Gastroesophageal sphincter (tissue), 3 donors: ENCODE measurements around the gene ZNF496.

ENCODE experiments used
- CTCF ChIP-seq, 4 experiments: fragments of 200-600 bp in 2 of 4; fragments of 450-650 bp in 2 of 4; sonication (generic) in 1 of 4; IDR thresholded peaks; one replicate each; pipeline ENCODE4 v1.5.1; 2017 to 2019; ENCODE audit warnings: antibody characterized with exemption in 4 of 4, mild to moderate bottlenecking in 2 of 4, moderate library complexity in 2 of 4
- EP300 ChIP-seq: sonication (generic); formaldehyde crosslinking; IDR thresholded peaks from one replicate; pipeline ENCODE4 v1.6.1; 2017; ENCODE audit warnings: antibody characterized with exemption, mild to moderate bottlenecking
- POLR2A ChIP-seq, 2 donors: fragments of 450-650 bp; IDR thresholded peaks; one replicate each; pipeline ENCODE4 v1.6.1; 2017; ENCODE audit warnings: antibody characterized with exemption in 2 of 2, mild to moderate bottlenecking in 2 of 2, moderate library complexity in 1 of 2
- POLR2AphosphoS5 ChIP-seq: sonication (generic); formaldehyde crosslinking; IDR thresholded peaks from one replicate; pipeline ENCODE4 v1.6.1; 2017; ENCODE audit warnings: antibody characterized with exemption

- TF ChIP-seq CTCF (IDR thresholded peaks at IDR 0.05) (no peak), POLR2A (IDR thresholded peaks at IDR 0.05) (no peak), EP300 (no peak), POLR2AphosphoS5 (no peak)
Observed at GRCh38 chr1:247298124-247298481, 33.6 kb downstream of the ZNF496 start.
